Astrocyte (in vitro differentiated cells and primary cell): ENCODE data around the gene MAP6. TPM values are rescaled to one million over a fixed set of nuclear protein-coding genes. Genes with fewer than 3 reads are reported as not detected.

Source experiments
- DNase-seq: peaks from one replicate; pipeline ENCODE4 v3.0.0-alpha.2; 2010; ENCODE audit warnings: low read depth
- FAIRE-seq: peaks from 2 replicates; lab custom pipeline; 2011; peaks lifted over from hg19 to GRCh38; lab: Jason Lieb, UNC
- H2AFZ ChIP-seq: 2 replicates; pipeline ENCODE4 v1.6.0; 2012; ENCODE audit warnings: low read depth, low read length, inconsistent platforms
- H3K27ac ChIP-seq: 2 replicates; pipeline ENCODE4 v1.5.1; 2011; ENCODE audit warnings: low read depth, low read length, inconsistent platforms
- H3K27me3 ChIP-seq: 2 replicates; pipeline ENCODE4 v1.6.0; 2011; ENCODE audit warnings: low read length, inconsistent platforms; ENCODE audit not compliant: insufficient read depth
- H3K36me3 ChIP-seq: 2 replicates; pipeline ENCODE4 v1.5.1; 2011; ENCODE audit warnings: low read length, inconsistent platforms; ENCODE audit not compliant: insufficient read depth
- H3K4me1 ChIP-seq: 2 replicates; pipeline ENCODE4 v1.5.1; 2011; ENCODE audit warnings: low read length, inconsistent platforms; ENCODE audit not compliant: insufficient read depth
- H3K4me2 ChIP-seq: 2 replicates; pipeline ENCODE4 v1.6.0; 2012; ENCODE audit warnings: low read length, inconsistent platforms
- H3K4me3 ChIP-seq: 2 replicates; pipeline ENCODE4 v1.5.1; 2011; ENCODE audit warnings: low read depth, mild to moderate bottlenecking, low read length, inconsistent platforms; ENCODE audit not compliant: insufficient read depth
- H3K79me2 ChIP-seq: 2 replicates; pipeline ENCODE4 v1.6.0; 2012; ENCODE audit warnings: mild to moderate bottlenecking, low read length, inconsistent platforms; ENCODE audit not compliant: insufficient read depth
- H3K9ac ChIP-seq: 2 replicates; pipeline ENCODE4 v1.6.0; 2012; ENCODE audit warnings: mild to moderate bottlenecking, low read length, inconsistent platforms
- H3K9me3 ChIP-seq: 2 replicates; pipeline ENCODE4 v1.5.1; 2012; ENCODE audit warnings: low read depth, mild to moderate bottlenecking, low read length, inconsistent platforms; ENCODE audit not compliant: insufficient read depth
- H4K20me1 ChIP-seq: 2 replicates; pipeline ENCODE4 v1.6.0; 2012; ENCODE audit warnings: low read length, inconsistent platforms; ENCODE audit not compliant: insufficient read depth
- H3K27ac Mint-ChIP-seq: one replicate; pipeline ENCODE4 v1.8.0; 2021; ENCODE audit warnings: mild to moderate bottlenecking, mixed read lengths; ENCODE audit not compliant: unreplicated experiment
- H3K27me3 Mint-ChIP-seq: one replicate; pipeline ENCODE4 v1.8.0; 2021; ENCODE audit warnings: low read depth, mixed read lengths; ENCODE audit not compliant: unreplicated experiment
- H3K36me3 Mint-ChIP-seq: one replicate; pipeline ENCODE4 v1.8.0; 2021; ENCODE audit warnings: low read depth, mixed read lengths; ENCODE audit not compliant: unreplicated experiment
- H3K4me1 Mint-ChIP-seq: one replicate; pipeline ENCODE4 v1.8.0; 2021; ENCODE audit warnings: low read depth, mixed read lengths; ENCODE audit not compliant: unreplicated experiment
- H3K4me3 Mint-ChIP-seq: one replicate; pipeline ENCODE4 v1.8.0; 2021; ENCODE audit warnings: mild to moderate bottlenecking, moderate library complexity, mixed read lengths; ENCODE audit not compliant: unreplicated experiment
- H3K9me3 Mint-ChIP-seq: one replicate; pipeline ENCODE4 v1.8.0; 2021; ENCODE audit warnings: mild to moderate bottlenecking, mixed read lengths; ENCODE audit not compliant: unreplicated experiment
- CTCF ChIP-seq: IDR thresholded peaks from 2 replicates; pipeline ENCODE4 v1.5.1; 2011; ENCODE audit warnings: low read depth, mild to moderate bottlenecking, inconsistent platforms, low read length, moderate library complexity; ENCODE audit not compliant: insufficient read depth
- EZH2 ChIP-seq: IDR thresholded peaks from 2 replicates; pipeline ENCODE4 v1.6.1; 2012; ENCODE audit warnings: mild to moderate bottlenecking, low read length, inconsistent platforms; ENCODE audit not compliant: insufficient read depth
- total RNA-seq: library from RNA; stranded (reverse); gene quantifications from 2 replicates; pipeline ENCODE4 v1.2.1, GENCODE V29; 2021

The MAP6 gene
- total RNA-seq, 1 donor from 2014 or later = 3.9 TPM

- H3K4me1 ChIP-seq = peaks cover 3% of the 10 kb centered on the region
- no peaks in the 10 kb centered on the region for H4K20me1 ChIP-seq
- Mint-ChIP-seq H3K4me1 (peaks cover 5% of the 10 kb centered on the region), H3K27me3 (peaks cover 12% of the 10 kb centered on the region), H3K27ac (no peak overlapping the region), H3K4me3 (no peak overlapping the region), H3K36me3 (no peaks in the 10 kb centered on the region), H3K9me3 (no peaks in the 10 kb centered on the region)
- FAIRE-seq = no peak
- no peaks in the 10 kb centered on the region for H3K36me3 ChIP-seq
- H3K27me3 ChIP-seq = peaks cover 4% of the 10 kb centered on the region
- H3K9ac ChIP-seq = no peak overlapping the region
- H2AFZ ChIP-seq = no peak overlapping the region
- H3K4me3 ChIP-seq = no peak overlapping the region
- H3K79me2 ChIP-seq = no peaks in the 10 kb centered on the region
- no peak overlapping the region for H3K4me2 ChIP-seq
- no peak for DNase-seq
- H3K27ac ChIP-seq = no peak overlapping the region
- H3K9me3 ChIP-seq = no peaks in the 10 kb centered on the region
- no peak for TF ChIP-seq EZH2
- TF ChIP-seq CTCF = no peak
Observed at GRCh38 chr11:75547177-75547576, 121.7 kb downstream of the MAP6 start.

- Histone ChIP-seq H2AFZ (no peak overlapping the region), H3K9me3 (no peaks in the 10 kb centered on the region), H3K4me1 (peaks cover 3% of the 10 kb centered on the region), H3K9ac (no peak overlapping the region), H3K4me2 (no peak overlapping the region), H3K79me2 (no peaks in the 10 kb centered on the region), H3K27ac (no peak overlapping the region), H3K36me3 (no peaks in the 10 kb centered on the region), H4K20me1 (no peaks in the 10 kb centered on the region), H3K4me3 (no peak overlapping the region), H3K27me3 (peaks cover 4% of the 10 kb centered on the region)
- no peak for FAIRE-seq
- TF ChIP-seq EZH2 (no peak), CTCF (no peak)
- no peaks in the 10 kb centered on the region for H3K9me3 Mint-ChIP-seq
- H3K27ac Mint-ChIP-seq = no peak overlapping the region
- no peak for DNase-seq
- H3K4me1 Mint-ChIP-seq = peaks cover 5% of the 10 kb centered on the region
- H3K4me3 Mint-ChIP-seq = no peak overlapping the region
- peaks cover 12% of the 10 kb centered on the region for H3K27me3 Mint-ChIP-seq
- H3K36me3 Mint-ChIP-seq = no peaks in the 10 kb centered on the region
Observed at GRCh38 chr11:75543806-75544205, 125.0 kb downstream of the MAP6 start.

- Mint-ChIP-seq H3K4me1 (no peaks in the 10 kb centered on the region), H3K27ac (peak overlapping the region; percentile 24), H3K36me3 (peaks cover under 1% of the 10 kb centered on the region), H3K4me3 (no peak overlapping the region), H3K9me3 (peaks cover 2% of the 10 kb centered on the region), H3K27me3 (peaks cover 23% of the 10 kb centered on the region)
- Histone ChIP-seq H2AFZ (no peak overlapping the region), H3K9ac (no peak overlapping the region), H3K4me3 (no peak overlapping the region), H3K4me2 (no peak overlapping the region), H3K27ac (no peak overlapping the region), H3K27me3 (peaks cover 4% of the 10 kb centered on the region), H3K4me1 (peaks cover 4% of the 10 kb centered on the region), H3K36me3 (no peaks in the 10 kb centered on the region), H3K9me3 (no peaks in the 10 kb centered on the region), H4K20me1 (no peaks in the 10 kb centered on the region), H3K79me2 (no peaks in the 10 kb centered on the region)
- DNase-seq = no peak
- FAIRE-seq = no peak
- TF ChIP-seq CTCF (no peak), EZH2 (no peak)
Observed at GRCh38 chr11:75542088-75542438, 126.8 kb downstream of the MAP6 start.
